ENCODE results near the gene PTGES2. TPM values are rescaled to one million over a fixed set of nuclear protein-coding genes. Genes with fewer than 3 reads are reported as not detected.

PTGES2 gene
- total RNA-seq: 10 to 100 TPM; 22.8 to 34.7 TPM
- 10 to 100 TPM; 28.2 to 41.1 TPM for polyA plus RNA-seq

- no peaks in the 10 kb centered on the region for H3K27me3 ChIP-seq (ENCODE audit: control insufficient read depth in 4 of 4, insufficient read depth in 4 of 4, low read length in 3 of 4)
- peak within 1 kb of the TSS; percentile 92 to 93 for H3K9ac ChIP-seq (ENCODE audit: low read depth in 1 of 2, low read length in 2 of 2)
- TF ChIP-seq ZBTB33 (IDR thresholded peaks at IDR 0.05): no peak
- no peak for TF ChIP-seq FOXA2 (IDR thresholded peaks at IDR 0.05)
- TF ChIP-seq EGR1 (IDR thresholded peaks at IDR 0.05; ENCODE audit: low read depth in 2 of 2): no peak
- no peak for TF ChIP-seq NR2F2 (IDR thresholded peaks at IDR 0.05)
- TF ChIP-seq HNF4G (IDR thresholded peaks at IDR 0.05): no peak
- TF ChIP-seq GABPA (IDR thresholded peaks at IDR 0.05 in 1 of 2, conservative IDR thresholded peaks at IDR 0.05 in 1 of 2): no peak
- no peak for TF ChIP-seq RXRA (IDR thresholded peaks at IDR 0.05)
- TF ChIP-seq TAF1 (conservative IDR thresholded peaks at IDR 0.05): no peak
- TF ChIP-seq JUND (IDR thresholded peaks at IDR 0.05): no peak
- TF ChIP-seq REST (IDR thresholded peaks at IDR 0.05): no peak
- no peak for TF ChIP-seq MAX (IDR thresholded peaks at IDR 0.05)
- TF ChIP-seq SP1 (IDR thresholded peaks at IDR 0.05): no peak
- TF ChIP-seq HNF4A (conservative IDR thresholded peaks at IDR 0.05): no peak
- under 1% methylated on average over 56 of the region's 56 CpGs for WGBS
- H3K4me1 ChIP-seq (ENCODE audit: control insufficient read depth in 4 of 4, insufficient read depth in 4 of 4, low read length in 3 of 4): peaks cover 13 to 34% (median 23%) of the 10 kb centered on the region in 4 donors
- H3K27ac ChIP-seq (ENCODE audit: low read depth in 1 of 2, low read length in 2 of 2): peak within 1 kb of the TSS; percentile 98 to 99
- peak within 1 kb of the TSS; percentile 88 to 96 (median 95) for H3K4me3 ChIP-seq (ENCODE audit: low read depth in 1 of 3, low read length in 3 of 3)
- H3K9me3 ChIP-seq (ENCODE audit: control insufficient read depth in 4 of 4, low read length in 3 of 4): no peaks in the 10 kb centered on the region
- H3K36me3 ChIP-seq (ENCODE audit: control insufficient read depth in 4 of 4, insufficient read depth in 3 of 4, low read depth in 1 of 4, low read length in 3 of 4): peaks cover under 1 to 7% (median 6%) of the 10 kb centered on the region in 4 donors
- peak; percentile 87 for DNase-seq (ENCODE audit: low spot score)
Observed at GRCh38 chr9:128127568-128127989, at the start of gene PTGES2. Gene PTGES2, minus strand, starts transcription at chr9:128127729. Its CDS starts 12 bp downstream, at chr9:128127717.

GRCh38 chr9:128175726-128176125, 48.2 kb upstream of the PTGES2 start:
- no peaks in the 10 kb centered on the region for H3K4me1 ChIP-seq (ENCODE audit: control insufficient read depth in 4 of 4, insufficient read depth in 4 of 4, low read length in 3 of 4)
- TF ChIP-seq NR2F2 (IDR thresholded peaks at IDR 0.05) (no peak), RAD21 (IDR thresholded peaks at IDR 0.05) (no peak), TAF1 (conservative IDR thresholded peaks at IDR 0.05) (no peak), ATF3 (IDR thresholded peaks at IDR 0.05) (no peak), YY1 (IDR thresholded peaks at IDR 0.05) (no peak), FOXA1 (IDR thresholded peaks at IDR 0.05) (no peak), CTCF (IDR thresholded peaks at IDR 0.05; ENCODE audit: low read depth, low read length, missing input control) (no peak), REST (IDR thresholded peaks at IDR 0.05) (no peak), JUND (IDR thresholded peaks at IDR 0.05) (no peak), HNF4G (IDR thresholded peaks at IDR 0.05) (no peak), SP1 (IDR thresholded peaks at IDR 0.05) (no peak), HNF4A (conservative IDR thresholded peaks at IDR 0.05) (no peak), RXRA (IDR thresholded peaks at IDR 0.05) (no peak), FOXA2 (IDR thresholded peaks at IDR 0.05) (no peak)
- no peaks in the 10 kb centered on the region for H3K27me3 ChIP-seq (ENCODE audit: control insufficient read depth in 4 of 4, insufficient read depth in 4 of 4, low read length in 3 of 4)
- peaks cover 26 to 58% (median 40%) of the 10 kb centered on the region in 4 donors for H3K36me3 ChIP-seq (ENCODE audit: control insufficient read depth in 4 of 4, insufficient read depth in 3 of 4, low read depth in 1 of 4, low read length in 3 of 4)
- no peak overlapping the region for H3K27ac ChIP-seq (ENCODE audit: low read depth in 1 of 2, low read length in 2 of 2)
- no peak overlapping the region for H3K4me3 ChIP-seq (ENCODE audit: low read depth in 1 of 3, low read length in 3 of 3)
- H3K9ac ChIP-seq (ENCODE audit: low read depth in 1 of 2, low read length in 2 of 2): no peak overlapping the region
- WGBS: 98% methylated on average over 2 of the region's 2 CpGs
- DNase-seq (ENCODE audit: low spot score): no peak
- H3K9me3 ChIP-seq (ENCODE audit: control insufficient read depth in 4 of 4, low read length in 3 of 4): no peaks in the 10 kb centered on the region
